ENCODE results near the gene PLIN4. TPM values are rescaled to one million over a fixed set of nuclear protein-coding genes. Genes with fewer than 3 reads are reported as not detected.

Gene PLIN4
- total and polyA plus RNA-seq, 9 of the 15 experiments (the other 6 are each of a cell fraction or from before 2014, with no cell fraction given): 0.04 to 0.16 (median 0.07) TPM; not detected in 3

GRCh38 chr19:4557144-4557970 is 39.1 kb upstream of the PLIN4 start (continued):
- TF ChIP-seq HOMEZ (CRISPR knock-in tag; IDR thresholded peaks at IDR 0.05) (no peak), ZNF174 (CRISPR knock-in tag; IDR thresholded peaks at IDR 0.05) (no peak), STAT6 (CRISPR knock-in tag; IDR thresholded peaks at IDR 0.05) (no peak), ZNF282 (CRISPR knock-in tag; IDR thresholded peaks at IDR 0.05) (no peak), DPF2 (IDR thresholded peaks at IDR 0.05) (0 out of 2 replicates have a peak, but pooled peaks have one; percentile 47), ZNF436 (CRISPR knock-in tag; IDR thresholded peaks at IDR 0.05) (no peak), JUN (IDR thresholded peaks at IDR 0.05; ENCODE audit: borderline replicate concordance, low read depth, low read length) (no peak), JUN (CRISPR knock-in tag; IDR thresholded peaks at IDR 0.05; ENCODE audit: borderline replicate concordance) (0 out of 2 replicates have a peak, but pooled peaks have one; percentile 44), ARID4B (CRISPR knock-in tag; IDR thresholded peaks at IDR 0.05) (no peak), CBX3 (IDR thresholded peaks at IDR 0.05; ENCODE audit: borderline replicate concordance in 1 of 2, low read length in 2 of 2) (peak in 1 of 2 experiments; percentile 62; a peak in 1 of 3 replicates), BACH1 (tag; IDR thresholded peaks at IDR 0.05) (no peak)

Data from K562 (cell line).